Stimulated activated memory B cell treated with anti-CD40 and anti-IgM and Interleukin-4, amounts not matched to agents 10 μg/mL and 1 μg/mL and 100 μg/mL, for 72 hours (primary cell): ENCODE data around the gene GPR32.
"Not testable (repeated sequence)": the region's sequence is repeated elsewhere in the genome, so short reads cannot be mapped to it uniquely, and the experiment has no call there.

Experiments
- ATAC-seq: fragments of 150-1000 bp; cut with Tn5 transposase; 2 replicates; pipeline ENCODE4 v1.10.0; 2021
- H3K27ac Mint-ChIP-seq: one replicate; pipeline ENCODE4 v1.8.0; 2022; ENCODE audit warnings: mild to moderate bottlenecking, mixed read lengths
- H3K27me3 Mint-ChIP-seq: one replicate; pipeline ENCODE4 v1.8.0; 2022; ENCODE audit warnings: mixed read lengths
- H3K36me3 Mint-ChIP-seq: one replicate; pipeline ENCODE4 v1.8.0; 2022; ENCODE audit warnings: mixed read lengths
- H3K4me1 Mint-ChIP-seq: one replicate; pipeline ENCODE4 v1.8.0; 2022; ENCODE audit warnings: mixed read lengths
- H3K4me3 Mint-ChIP-seq: one replicate; pipeline ENCODE4 v1.8.0; 2022; ENCODE audit warnings: mild to moderate bottlenecking, moderate library complexity, mixed read lengths
- H3K9me3 Mint-ChIP-seq: one replicate; pipeline ENCODE4 v1.8.0; 2022; ENCODE audit warnings: mixed read lengths

Gene GPR32

DNA sequence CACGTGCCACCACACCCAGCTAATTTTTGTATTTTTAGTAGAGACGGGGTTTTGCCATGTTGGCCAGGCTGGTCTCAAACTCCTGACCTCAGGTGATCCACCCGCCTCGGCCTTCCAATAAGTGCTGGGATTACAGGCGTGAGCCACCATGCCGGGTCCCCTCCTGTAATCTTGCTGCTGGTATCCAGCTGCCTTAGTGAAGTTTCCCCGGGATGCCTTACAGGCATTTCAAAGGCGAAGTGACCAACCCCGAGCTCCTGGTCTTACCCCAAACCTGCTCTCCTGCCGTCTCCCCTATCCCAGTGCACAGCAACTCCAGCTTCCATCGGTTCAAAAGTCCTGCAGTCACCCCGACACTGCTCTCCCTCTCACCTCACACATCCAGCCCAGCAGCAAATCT is 3.5 kb upstream of the GPR32 start:
- not testable (repeated sequence) for ATAC-seq, H3K4me3 Mint-ChIP-seq, H3K9me3 Mint-ChIP-seq, H3K4me1 Mint-ChIP-seq, H3K36me3 Mint-ChIP-seq, H3K27ac Mint-ChIP-seq
- H3K27me3 Mint-ChIP-seq = peaks cover 52% of the 10 kb centered on the region

DNA sequence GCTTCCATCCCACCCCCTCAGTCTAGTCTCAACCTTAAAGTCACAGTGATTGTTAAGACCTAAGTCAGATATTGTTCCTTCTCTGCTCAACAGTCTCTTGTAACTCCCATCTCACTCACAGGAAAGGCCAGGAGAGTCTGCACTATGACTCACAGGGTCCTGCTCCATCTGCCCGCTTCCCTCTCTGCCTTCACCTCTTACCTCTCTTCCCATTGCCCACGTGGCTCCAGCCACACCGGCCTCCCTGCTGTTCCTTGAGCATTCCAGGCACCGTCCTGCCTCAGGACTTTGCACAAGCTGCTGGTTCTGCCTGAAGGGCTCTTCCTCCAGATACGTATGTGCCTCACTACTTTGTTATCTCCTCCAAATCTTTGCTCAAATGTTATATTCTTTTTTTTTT is 3.0 kb upstream of the GPR32 start:
- not testable (repeated sequence) for H3K9me3 Mint-ChIP-seq, ATAC-seq, H3K4me1 Mint-ChIP-seq, H3K27ac Mint-ChIP-seq, H3K36me3 Mint-ChIP-seq, H3K4me3 Mint-ChIP-seq
- H3K27me3 Mint-ChIP-seq = peaks cover 52% of the 10 kb centered on the region

DNA sequence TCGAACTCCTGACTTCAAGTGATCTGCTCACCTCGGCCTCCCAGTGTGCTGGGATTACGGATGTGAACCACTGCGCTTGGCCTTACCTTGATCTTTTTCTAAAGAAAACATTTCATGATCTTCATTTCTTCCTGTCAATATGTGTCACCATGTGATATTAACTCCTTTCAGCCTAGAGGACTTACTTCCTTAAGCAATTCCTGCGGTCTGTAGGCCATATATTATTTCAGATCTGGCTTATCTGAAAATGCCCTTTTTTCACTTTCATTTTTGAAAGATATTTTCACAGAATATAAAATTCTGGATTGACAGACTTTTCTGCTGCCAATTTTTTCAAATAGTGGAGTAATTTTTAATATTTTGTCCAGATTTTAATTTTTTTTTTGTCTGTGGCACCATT is 2.0 kb upstream of the GPR32 start:
- peaks cover 52% of the 10 kb centered on the region for H3K27me3 Mint-ChIP-seq
- H3K4me1 Mint-ChIP-seq = no peaks in the 10 kb centered on the region
- no peak overlapping the region for H3K27ac Mint-ChIP-seq
- H3K36me3 Mint-ChIP-seq = no peaks in the 10 kb centered on the region
- no peaks in the 10 kb centered on the region for H3K9me3 Mint-ChIP-seq
- H3K4me3 Mint-ChIP-seq = no peak overlapping the region
- no peak for ATAC-seq

DNA sequence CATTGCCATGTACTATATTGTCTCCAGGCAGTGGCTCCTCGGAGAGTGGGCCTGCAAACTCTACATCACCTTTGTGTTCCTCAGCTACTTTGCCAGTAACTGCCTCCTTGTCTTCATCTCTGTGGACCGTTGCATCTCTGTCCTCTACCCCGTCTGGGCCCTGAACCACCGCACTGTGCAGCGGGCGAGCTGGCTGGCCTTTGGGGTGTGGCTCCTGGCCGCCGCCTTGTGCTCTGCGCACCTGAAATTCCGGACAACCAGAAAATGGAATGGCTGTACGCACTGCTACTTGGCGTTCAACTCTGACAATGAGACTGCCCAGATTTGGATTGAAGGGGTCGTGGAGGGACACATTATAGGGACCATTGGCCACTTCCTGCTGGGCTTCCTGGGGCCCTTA is 624 bp downstream of the GPR32 start:
- H3K36me3 Mint-ChIP-seq = no peaks in the 10 kb centered on the region
- peaks cover 62% of the 10 kb centered on the region for H3K27me3 Mint-ChIP-seq
- H3K27ac Mint-ChIP-seq = no peak overlapping the region
- no peak for ATAC-seq
- H3K9me3 Mint-ChIP-seq = no peaks in the 10 kb centered on the region
- H3K4me3 Mint-ChIP-seq = no peak overlapping the region
- H3K4me1 Mint-ChIP-seq = no peaks in the 10 kb centered on the region

DNA sequence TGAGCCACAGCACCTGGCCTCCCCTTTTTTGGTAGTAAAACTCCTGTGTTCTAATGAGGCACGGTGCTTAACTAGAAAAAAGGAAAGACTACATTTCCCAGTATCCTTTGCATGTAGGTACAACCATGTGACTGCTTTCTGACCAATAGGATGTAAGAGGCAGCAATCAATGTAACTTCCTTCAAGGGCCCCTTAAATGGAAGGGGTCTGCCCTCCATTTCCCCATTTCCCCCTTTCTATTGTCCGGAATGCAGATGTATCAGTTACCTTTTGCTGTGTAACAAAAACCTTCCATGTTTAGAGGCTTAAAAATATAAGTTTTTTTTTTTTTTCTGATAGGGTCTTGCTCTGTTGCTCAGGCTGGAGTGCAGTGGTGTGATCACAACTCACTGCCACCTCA is 2.2 kb downstream of the GPR32 start:
- peaks cover 3% of the 10 kb centered on the region for H3K9me3 Mint-ChIP-seq
- no peaks in the 10 kb centered on the region for H3K4me1 Mint-ChIP-seq
- no peak overlapping the region for H3K27ac Mint-ChIP-seq
- H3K36me3 Mint-ChIP-seq = no peaks in the 10 kb centered on the region
- H3K27me3 Mint-ChIP-seq = peaks cover 58% of the 10 kb centered on the region
- no peak overlapping the region for H3K4me3 Mint-ChIP-seq
- no peak for ATAC-seq

DNA sequence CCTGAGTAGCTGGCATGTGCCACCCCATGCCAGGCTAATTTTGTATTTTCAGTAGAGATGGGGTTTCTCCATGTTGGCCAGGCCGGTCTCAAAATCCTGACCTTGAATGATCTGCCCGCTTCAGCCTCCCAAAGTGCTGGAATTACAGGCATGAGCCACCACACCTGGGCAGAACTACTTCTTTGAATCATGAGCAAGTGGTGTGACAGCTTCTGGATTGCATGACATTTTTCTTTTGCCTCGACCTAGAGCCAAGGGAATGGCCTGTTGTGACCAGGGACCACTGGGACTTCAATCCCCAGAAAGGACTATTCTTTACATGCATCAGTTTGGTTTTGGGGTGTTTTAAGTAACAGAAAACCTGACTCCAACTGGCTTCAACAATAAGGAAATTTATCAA is 2.6 kb downstream of the GPR32 start:
- peaks cover 58% of the 10 kb centered on the region for H3K27me3 Mint-ChIP-seq
- H3K4me1 Mint-ChIP-seq, H3K36me3 Mint-ChIP-seq, ATAC-seq, H3K27ac Mint-ChIP-seq, H3K9me3 Mint-ChIP-seq, H3K4me3 Mint-ChIP-seq: not testable (repeated sequence)

DNA sequence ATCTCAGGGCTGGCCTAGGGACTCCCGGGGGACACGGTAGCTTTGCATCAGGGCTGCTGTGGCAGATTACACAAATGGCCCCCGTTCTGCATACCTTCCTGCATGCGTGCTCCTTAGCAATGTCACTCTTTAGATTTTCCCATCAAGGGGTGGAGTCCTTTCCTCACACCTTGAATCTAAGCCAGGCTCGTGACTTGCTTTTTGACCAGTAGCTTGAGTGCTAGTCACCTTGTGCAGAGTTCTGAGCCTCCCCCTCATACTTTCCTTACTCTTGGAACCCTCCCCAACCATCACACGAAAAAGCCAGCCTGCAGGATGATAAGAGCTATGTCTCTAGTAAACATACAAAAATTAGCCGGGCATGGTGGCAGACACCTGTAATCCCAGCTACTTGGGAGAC is 3.2 kb downstream of the GPR32 start:
- not testable (repeated sequence) for H3K4me3 Mint-ChIP-seq, H3K36me3 Mint-ChIP-seq, H3K4me1 Mint-ChIP-seq, H3K27ac Mint-ChIP-seq, H3K9me3 Mint-ChIP-seq, ATAC-seq
- peaks cover 58% of the 10 kb centered on the region for H3K27me3 Mint-ChIP-seq

DNA sequence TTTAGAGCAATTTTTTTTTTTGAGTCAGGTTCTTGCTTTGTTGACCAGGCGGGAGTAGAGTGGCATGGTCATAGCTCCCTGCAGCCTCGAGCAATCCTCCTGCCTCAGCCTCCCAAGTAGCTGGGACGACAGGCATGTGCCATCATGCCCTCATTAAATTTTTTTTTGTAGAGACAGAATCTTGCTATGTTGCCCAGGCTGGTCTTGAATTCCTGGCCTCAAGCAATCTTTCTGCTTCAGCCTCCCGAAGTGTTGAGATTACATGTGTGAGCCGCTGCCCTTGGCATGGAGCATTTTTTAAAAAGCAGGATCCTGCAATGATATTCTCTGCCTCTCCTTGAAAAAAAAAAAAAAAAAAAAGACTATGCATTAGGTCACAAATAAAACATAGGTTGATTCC is 5.9 kb downstream of the GPR32 start:
- H3K9me3 Mint-ChIP-seq = peaks cover 3% of the 10 kb centered on the region
- peaks cover 76% of the 10 kb centered on the region for H3K27me3 Mint-ChIP-seq
- no peak for ATAC-seq
- H3K4me1 Mint-ChIP-seq = no peaks in the 10 kb centered on the region
- no peak overlapping the region for H3K4me3 Mint-ChIP-seq
- no peaks in the 10 kb centered on the region for H3K36me3 Mint-ChIP-seq
- no peak overlapping the region for H3K27ac Mint-ChIP-seq

DNA sequence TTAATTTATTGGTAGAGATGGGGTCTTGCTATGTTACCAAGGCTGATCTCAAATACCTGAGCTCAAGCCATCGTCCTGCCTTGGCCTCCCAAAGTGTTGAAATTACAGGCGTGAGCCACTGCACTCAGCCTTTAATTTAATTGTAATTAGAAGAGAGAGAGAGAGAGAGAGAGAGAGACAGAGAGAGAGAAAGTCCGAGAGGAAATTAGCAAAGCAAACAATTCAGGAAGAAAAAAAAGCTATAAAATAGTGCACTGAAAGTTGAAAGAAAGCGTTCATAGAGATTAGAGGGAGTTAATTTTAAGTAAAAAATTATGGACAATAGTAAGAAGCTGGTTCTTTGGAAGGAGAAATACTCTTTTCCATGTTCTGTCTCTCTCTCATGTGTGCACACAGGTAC is 7.0 kb downstream of the GPR32 start:
- Mint-ChIP-seq H3K9me3 (peaks cover 3% of the 10 kb centered on the region), H3K27me3 (peaks cover 84% of the 10 kb centered on the region), H3K4me3 (no peak overlapping the region), H3K27ac (no peak overlapping the region), H3K36me3 (no peaks in the 10 kb centered on the region), H3K4me1 (no peaks in the 10 kb centered on the region)
- ATAC-seq = no peak

DNA sequence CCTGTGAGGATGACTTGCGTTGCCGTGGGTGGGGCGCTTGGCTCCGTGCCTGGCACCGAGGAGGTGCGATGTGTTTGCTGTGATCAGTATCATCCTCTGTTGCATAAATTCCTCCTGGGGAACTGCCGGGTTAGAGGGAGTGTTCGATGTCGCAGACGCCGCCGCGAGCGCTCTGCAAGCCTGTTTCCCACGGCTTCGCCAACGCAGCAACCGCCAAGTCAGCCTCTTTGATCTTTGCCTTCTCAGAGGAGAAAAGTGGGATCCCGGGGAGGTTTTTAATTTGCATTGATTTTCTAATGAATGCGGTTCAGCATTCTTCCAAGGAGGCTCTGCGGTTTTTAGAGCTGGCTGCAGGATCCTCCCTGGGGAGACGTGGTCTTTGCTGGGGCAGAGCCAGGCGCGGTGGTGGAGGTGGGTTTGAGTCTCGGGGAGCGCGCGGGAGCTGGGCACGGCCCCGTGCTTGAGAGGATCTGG is 7.6 kb downstream of the GPR32 start:
- Mint-ChIP-seq H3K9me3 (peaks cover 3% of the 10 kb centered on the region), H3K36me3 (no peaks in the 10 kb centered on the region), H3K27me3 (peaks cover 90% of the 10 kb centered on the region), H3K4me1 (no peaks in the 10 kb centered on the region), H3K4me3 (no peak overlapping the region), H3K27ac (no peak overlapping the region)
- ATAC-seq = no peak

DNA sequence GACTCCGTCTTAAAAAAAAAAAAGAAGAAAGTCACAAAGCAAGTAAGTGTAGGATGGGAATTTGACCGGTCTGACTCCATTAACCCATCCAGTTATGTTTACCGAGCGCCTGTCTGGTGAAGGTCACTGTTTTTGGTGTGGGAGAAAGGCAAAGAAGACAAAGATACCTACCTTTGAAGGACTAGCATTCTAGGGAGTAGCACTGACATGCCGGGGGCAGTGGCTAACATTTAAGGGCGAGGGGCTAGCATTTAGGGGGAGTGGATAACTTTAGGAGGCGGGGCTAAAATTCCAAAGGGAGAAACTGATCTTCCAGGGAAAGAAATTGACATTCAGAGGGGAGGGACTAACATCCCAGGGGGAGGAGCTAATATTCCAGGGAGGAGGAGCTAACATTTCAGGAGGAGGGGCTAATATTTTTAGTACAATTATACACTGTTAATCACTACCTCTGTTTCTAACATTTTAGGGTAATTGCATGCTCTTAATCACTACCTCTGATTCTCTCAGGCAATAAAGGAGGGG is 8.7 kb downstream of the GPR32 start:
- Mint-ChIP-seq H3K27ac (no peak overlapping the region), H3K9me3 (peaks cover 3% of the 10 kb centered on the region), H3K27me3 (peaks cover 93% of the 10 kb centered on the region), H3K36me3 (no peaks in the 10 kb centered on the region), H3K4me3 (no peak overlapping the region), H3K4me1 (peaks cover 8% of the 10 kb centered on the region)
- no peak for ATAC-seq

DNA sequence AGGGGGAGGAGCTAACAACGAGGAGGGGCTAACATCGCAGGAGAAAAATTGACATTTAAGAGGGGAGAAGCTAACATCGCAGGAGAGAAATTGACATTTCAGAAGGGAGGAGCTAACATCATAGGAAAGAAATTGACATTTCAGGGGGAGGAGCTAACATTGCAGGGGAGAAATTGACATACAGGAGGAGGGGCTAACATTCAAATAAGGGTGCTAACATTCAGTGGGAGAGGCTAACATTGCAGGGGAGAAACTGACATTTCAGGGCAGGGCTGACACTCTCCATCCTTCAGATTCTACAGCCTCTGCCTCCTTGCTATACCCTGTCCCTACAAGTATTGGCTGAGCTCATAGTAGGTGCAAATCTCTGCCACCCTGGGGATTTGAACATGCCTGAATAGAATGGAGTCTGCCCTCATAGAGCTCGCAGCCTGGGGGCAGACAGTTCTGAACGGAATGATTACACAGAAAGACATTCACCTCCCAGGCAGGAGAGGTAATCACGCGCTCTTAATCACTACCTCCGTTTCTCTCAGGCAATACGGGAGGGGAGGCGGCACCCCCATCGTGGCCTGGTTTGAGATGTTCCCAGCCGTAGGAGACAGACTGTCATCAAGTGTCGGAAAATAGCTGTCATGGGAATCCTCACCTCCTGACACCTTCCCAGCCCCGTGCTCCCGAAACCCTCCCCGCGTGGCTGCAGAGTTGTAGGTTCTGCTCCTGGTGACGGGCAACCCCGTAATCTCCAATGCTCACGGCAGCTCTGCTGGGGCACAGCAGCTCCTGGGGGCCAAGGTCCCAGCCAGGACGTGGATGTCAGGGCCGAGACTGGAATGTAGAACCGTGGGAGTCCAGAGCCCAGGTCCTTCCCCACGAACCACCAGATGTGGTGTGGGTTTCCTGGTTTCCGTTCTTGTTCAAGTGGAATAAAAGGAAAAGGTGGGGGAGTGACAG is 9.5 kb downstream of the GPR32 start:
- no peak overlapping the region for H3K27ac Mint-ChIP-seq
- H3K4me3 Mint-ChIP-seq = no peak overlapping the region
- peaks cover 8% of the 10 kb centered on the region for H3K4me1 Mint-ChIP-seq
- ATAC-seq = no peak
- peaks cover 3% of the 10 kb centered on the region for H3K9me3 Mint-ChIP-seq
- H3K36me3 Mint-ChIP-seq = no peaks in the 10 kb centered on the region
- peaks cover 85% of the 10 kb centered on the region for H3K27me3 Mint-ChIP-seq

DNA sequence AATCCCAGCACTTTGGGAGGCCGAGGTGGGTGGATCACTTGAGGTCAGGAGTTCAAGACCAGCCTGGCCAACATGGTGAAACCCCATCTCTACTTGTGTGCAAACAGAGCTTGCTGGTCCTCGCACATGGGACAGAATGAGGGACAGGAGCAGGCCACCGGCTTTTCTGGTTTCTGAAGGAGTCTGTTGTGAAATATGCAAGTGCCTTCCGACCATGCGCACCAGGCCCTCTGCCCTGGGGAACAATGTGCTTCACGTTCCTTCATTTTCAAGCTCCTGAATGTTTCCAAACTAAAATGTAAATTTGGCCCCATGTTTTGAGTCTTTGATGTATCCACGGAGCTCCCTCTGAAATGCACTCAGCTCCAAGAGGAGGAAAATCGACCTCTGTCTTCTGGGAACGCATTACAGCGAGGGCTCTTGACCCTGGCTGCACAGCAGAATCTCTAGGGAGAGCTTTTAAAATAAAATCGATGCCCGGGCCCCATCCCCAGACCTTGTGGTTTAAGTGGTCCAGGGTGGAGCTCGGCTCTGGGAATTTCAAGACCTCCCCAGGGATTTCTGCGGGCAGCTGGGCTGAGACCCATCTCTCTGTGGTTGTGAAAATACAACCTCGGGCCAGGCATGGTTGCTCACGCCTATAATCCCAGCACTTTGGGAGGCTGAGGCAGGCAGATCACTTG is 10.6 kb downstream of the GPR32 start:
- Mint-ChIP-seq H3K4me1 (peaks cover 8% of the 10 kb centered on the region), H3K27ac (no peak overlapping the region), H3K9me3 (peaks cover 3% of the 10 kb centered on the region), H3K36me3 (no peaks in the 10 kb centered on the region), H3K27me3 (peaks cover 85% of the 10 kb centered on the region), H3K4me3 (no peak overlapping the region)
- ATAC-seq = no peak

DNA sequence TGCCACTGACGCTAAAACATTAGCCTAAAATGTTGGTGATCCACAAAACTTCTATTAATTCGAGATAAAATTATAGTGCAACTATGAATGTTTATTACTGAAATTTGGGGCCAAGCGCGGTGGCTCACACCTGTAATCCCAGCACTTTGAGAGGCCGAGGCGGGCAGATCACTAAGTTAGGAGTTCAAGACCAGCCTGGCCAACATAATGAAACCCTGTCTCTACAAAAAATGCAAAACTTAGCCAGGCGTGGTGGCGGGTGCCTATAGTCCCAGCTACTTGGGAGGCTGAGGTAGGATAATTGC is 13.5 kb downstream of the GPR32 start:
- not testable (repeated sequence) for H3K36me3 Mint-ChIP-seq, ATAC-seq, H3K4me1 Mint-ChIP-seq, H3K27ac Mint-ChIP-seq, H3K4me3 Mint-ChIP-seq, H3K9me3 Mint-ChIP-seq
- H3K27me3 Mint-ChIP-seq = peaks cover 61% of the 10 kb centered on the region

DNA sequence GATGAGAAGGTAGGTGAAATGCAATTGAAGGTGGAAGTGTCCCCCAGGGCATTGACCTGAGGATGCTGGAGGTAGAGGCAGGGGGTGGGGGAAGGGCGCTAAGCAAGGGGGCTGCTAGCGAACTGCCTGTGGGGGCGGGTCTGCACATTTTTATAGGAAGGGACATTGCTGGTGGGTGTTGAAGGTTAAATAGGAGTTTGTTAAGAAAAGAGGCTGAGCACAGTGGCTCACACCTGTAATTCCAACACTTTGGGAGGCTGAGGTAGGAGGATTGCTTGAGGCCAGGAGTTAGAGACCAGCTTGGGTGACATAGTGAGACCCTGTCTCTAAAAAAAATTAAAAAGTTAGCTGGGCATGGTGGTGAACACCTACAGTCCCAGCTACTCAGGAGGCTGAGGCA is 14.4 kb downstream of the GPR32 start:
- no peak overlapping the region for H3K27ac Mint-ChIP-seq
- no peak overlapping the region for H3K4me3 Mint-ChIP-seq
- H3K36me3 Mint-ChIP-seq = no peaks in the 10 kb centered on the region
- no peak for ATAC-seq
- H3K4me1 Mint-ChIP-seq = peaks cover 8% of the 10 kb centered on the region
- H3K27me3 Mint-ChIP-seq = peaks cover 52% of the 10 kb centered on the region
- H3K9me3 Mint-ChIP-seq = no peaks in the 10 kb centered on the region

DNA sequence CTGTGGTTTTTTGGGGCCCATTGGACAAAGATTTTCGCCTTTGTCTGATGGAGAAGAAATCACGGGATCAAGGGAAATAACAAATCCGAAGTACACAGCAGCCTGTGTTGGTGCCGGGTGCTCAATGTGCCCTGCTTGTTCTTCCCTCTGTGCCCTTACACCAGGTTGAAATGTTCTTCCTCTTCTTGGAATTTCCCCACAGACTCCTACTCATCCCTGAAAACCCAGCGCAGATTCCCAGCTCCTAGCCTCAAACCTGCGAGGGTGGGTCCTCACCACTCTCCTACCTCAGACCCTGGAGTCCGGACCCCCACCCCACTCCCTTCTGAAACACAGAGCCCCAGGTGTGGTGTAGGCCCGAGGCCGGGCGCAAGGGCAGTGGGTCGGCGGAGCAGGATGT is 15.1 kb downstream of the GPR32 start:
- peaks cover 8% of the 10 kb centered on the region for H3K4me1 Mint-ChIP-seq

More for the DNA sequence above, 15.1 kb downstream of the GPR32 start:
- Mint-ChIP-seq H3K9me3 (no peaks in the 10 kb centered on the region), H3K27ac (no peak overlapping the region), H3K36me3 (no peaks in the 10 kb centered on the region), H3K27me3 (peaks cover 46% of the 10 kb centered on the region), H3K4me3 (no peak overlapping the region)
- no peak for ATAC-seq
